DOHH2 (cell line): Measurements from ENCODE around the gene NR5A2.

Experiments
- EZH2phosphoT487 ChIP-seq: fragments of 200-600 bp; sonication (generic); IDR thresholded peaks from 2 replicates; pipeline ENCODE4 v1.6.1; 2017; ENCODE audit warnings: borderline replicate concordance, mild to moderate bottlenecking, antibody characterized with exemption, low read length, moderate library complexity, mixed read lengths
- TF ChIP-seq, protein P1 (sequence below): fragments of 200-600 bp; sonication (generic); IDR thresholded peaks from one replicate; pipeline ENCODE4 v1.5.1; 2014; ENCODE audit warnings: antibody characterized with exemption, mild to moderate bottlenecking, low read depth, low read length; ENCODE audit not compliant: poor library complexity, severe bottlenecking

DNA sequence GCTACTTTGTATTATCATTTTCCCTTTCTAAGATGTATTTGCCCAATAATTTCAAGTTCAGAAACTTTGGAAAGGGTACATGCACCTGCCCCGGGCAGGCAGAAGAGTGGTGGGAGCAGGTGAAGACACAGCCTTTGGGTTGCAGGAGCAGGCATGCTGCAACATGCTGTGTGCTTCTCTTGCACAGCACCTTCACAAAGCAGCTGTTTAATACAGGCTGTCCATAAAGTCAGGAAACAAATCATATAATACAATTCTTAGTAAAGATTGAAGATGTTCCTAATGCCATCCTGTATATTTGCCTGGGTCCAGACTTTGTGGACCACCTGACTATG is 199.4 kb downstream of the NR5A2 start:
- TF ChIP-seq, protein P1, sequence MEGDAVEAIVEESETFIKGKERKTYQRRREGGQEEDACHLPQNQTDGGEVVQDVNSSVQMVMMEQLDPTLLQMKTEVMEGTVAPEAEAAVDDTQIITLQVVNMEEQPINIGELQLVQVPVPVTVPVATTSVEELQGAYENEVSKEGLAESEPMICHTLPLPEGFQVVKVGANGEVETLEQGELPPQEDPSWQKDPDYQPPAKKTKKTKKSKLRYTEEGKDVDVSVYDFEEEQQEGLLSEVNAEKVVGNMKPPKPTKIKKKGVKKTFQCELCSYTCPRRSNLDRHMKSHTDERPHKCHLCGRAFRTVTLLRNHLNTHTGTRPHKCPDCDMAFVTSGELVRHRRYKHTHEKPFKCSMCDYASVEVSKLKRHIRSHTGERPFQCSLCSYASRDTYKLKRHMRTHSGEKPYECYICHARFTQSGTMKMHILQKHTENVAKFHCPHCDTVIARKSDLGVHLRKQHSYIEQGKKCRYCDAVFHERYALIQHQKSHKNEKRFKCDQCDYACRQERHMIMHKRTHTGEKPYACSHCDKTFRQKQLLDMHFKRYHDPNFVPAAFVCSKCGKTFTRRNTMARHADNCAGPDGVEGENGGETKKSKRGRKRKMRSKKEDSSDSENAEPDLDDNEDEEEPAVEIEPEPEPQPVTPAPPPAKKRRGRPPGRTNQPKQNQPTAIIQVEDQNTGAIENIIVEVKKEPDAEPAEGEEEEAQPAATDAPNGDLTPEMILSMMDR = no peak
- no peak for TF ChIP-seq EZH2phosphoT487
